ENCODE measurements around the gene PCP4.

The PCP4 gene

GRCh38 chr21:39927304-39927886, 60.2 kb downstream of the PCP4 start:
- no peak for DNase-seq

- DNase-seq: no peak
These were observed 65.1 kb downstream of the PCP4 start for GRCh38 chr21:39932335-39932734.

GRCh38 chr21:39934895-39935294, 67.7 kb downstream of the PCP4 start:
- no peak for DNase-seq

- no peak for DNase-seq
These were observed 68.5 kb downstream of the PCP4 start for GRCh38 chr21:39935716-39936115.

- no peak for DNase-seq
These were observed 70.9 kb downstream of the PCP4 start for GRCh38 chr21:39938086-39938625.

GRCh38 chr21:39946199-39946598, 79.0 kb downstream of the PCP4 start:
- no peak for DNase-seq

- no peak for DNase-seq
These were observed 79.8 kb downstream of the PCP4 start for GRCh38 chr21:39947031-39947430.

GRCh38 chr21:39951183-39952101, 84.2 kb downstream of the PCP4 start:
- DNase-seq: no peak

GRCh38 chr21:39952265-39952664, 85.0 kb downstream of the PCP4 start:
- DNase-seq: no peak

- DNase-seq: no peak
These were observed 87.3 kb downstream of the PCP4 start for GRCh38 chr21:39954570-39954969.

GRCh38 chr21:39955326-39955725, 88.1 kb downstream of the PCP4 start:
- no peak for DNase-seq

- no peak for DNase-seq
These were observed 89.3 kb downstream of the PCP4 start for GRCh38 chr21:39956586-39956985.

GRCh38 chr21:39958731-39959130, 91.5 kb downstream of the PCP4 start:
- no peak for DNase-seq

GRCh38 chr21:39961251-39961650, 94.0 kb downstream of the PCP4 start:
- DNase-seq: no peak

GRCh38 chr21:39965026-39965425, 97.8 kb downstream of the PCP4 start:
- no peak for DNase-seq

- no peak for DNase-seq
These were observed 99.5 kb downstream of the PCP4 start for GRCh38 chr21:39966786-39967185.

GRCh38 chr21:39968010-39968409, 100.8 kb downstream of the PCP4 start:
- no peak for DNase-seq

GRCh38 chr21:39969691-39970364, 102.6 kb downstream of the PCP4 start:
- DNase-seq: no peak

- DNase-seq: no peak
These were observed 104.7 kb downstream of the PCP4 start for GRCh38 chr21:39971956-39972355.

- DNase-seq: no peak
These were observed 105.2 kb downstream of the PCP4 start for GRCh38 chr21:39972471-39972870.

GRCh38 chr21:39972976-39973770, 105.9 kb downstream of the PCP4 start:
- DNase-seq: no peak

- DNase-seq: no peak
These were observed 109.6 kb downstream of the PCP4 start for GRCh38 chr21:39976800-39977199.
